ENCODE measurements around the gene RAB5IF. TPM values are rescaled to one million over a fixed set of nuclear protein-coding genes. Genes with fewer than 3 reads are reported as not detected.

RAB5IF gene
- total RNA-seq, 1 donor from 2014 or later = 65.2 TPM

DNA sequence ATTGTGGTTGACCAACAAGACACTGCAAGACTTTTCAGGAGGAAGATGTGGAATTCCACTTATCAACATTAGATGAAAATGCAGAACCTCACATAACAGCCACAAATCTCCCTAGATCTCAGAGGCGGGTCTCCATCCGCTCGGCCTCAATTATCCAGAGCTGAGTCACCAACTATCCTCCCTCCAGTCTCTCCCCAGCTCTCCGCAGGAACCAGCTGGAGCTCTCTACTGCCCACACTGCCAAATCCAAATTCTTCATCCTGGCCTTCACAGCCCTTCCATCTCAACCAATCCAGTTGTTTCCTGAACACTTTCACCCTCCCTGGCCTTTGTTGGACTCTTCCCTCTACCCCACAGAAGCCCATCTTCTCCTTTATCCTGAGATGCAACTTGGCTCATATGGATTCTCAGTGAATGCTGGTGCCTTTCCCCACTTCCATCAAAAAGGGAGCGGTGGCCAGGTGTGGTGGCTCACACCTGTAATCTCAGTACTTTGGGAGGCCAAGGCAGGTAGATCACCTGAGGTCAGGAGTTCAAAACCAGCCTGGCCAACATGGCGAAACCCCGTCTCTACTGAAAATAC lies 35.6 kb upstream of the RAB5IF start:
- no peaks in the 10 kb centered on the region for H3K36me3 Mint-ChIP-seq (ENCODE audit: unreplicated experiment)
- H3K4me1 Mint-ChIP-seq (ENCODE audit: unreplicated experiment) = peaks cover 27% of the 10 kb centered on the region
- DNase-seq (ENCODE audit: extremely low spot score, unreplicated experiment) = no peak
- TF ChIP-seq, protein P1, sequence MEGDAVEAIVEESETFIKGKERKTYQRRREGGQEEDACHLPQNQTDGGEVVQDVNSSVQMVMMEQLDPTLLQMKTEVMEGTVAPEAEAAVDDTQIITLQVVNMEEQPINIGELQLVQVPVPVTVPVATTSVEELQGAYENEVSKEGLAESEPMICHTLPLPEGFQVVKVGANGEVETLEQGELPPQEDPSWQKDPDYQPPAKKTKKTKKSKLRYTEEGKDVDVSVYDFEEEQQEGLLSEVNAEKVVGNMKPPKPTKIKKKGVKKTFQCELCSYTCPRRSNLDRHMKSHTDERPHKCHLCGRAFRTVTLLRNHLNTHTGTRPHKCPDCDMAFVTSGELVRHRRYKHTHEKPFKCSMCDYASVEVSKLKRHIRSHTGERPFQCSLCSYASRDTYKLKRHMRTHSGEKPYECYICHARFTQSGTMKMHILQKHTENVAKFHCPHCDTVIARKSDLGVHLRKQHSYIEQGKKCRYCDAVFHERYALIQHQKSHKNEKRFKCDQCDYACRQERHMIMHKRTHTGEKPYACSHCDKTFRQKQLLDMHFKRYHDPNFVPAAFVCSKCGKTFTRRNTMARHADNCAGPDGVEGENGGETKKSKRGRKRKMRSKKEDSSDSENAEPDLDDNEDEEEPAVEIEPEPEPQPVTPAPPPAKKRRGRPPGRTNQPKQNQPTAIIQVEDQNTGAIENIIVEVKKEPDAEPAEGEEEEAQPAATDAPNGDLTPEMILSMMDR (IDR thresholded peaks at IDR 0.05) = no peak
- no peaks in the 10 kb centered on the region for H3K27me3 Mint-ChIP-seq (ENCODE audit: unreplicated experiment)
- peaks cover 3% of the 10 kb centered on the region for H3K9me3 Mint-ChIP-seq (ENCODE audit: unreplicated experiment)
- H3K4me3 Mint-ChIP-seq (ENCODE audit: unreplicated experiment) = no peak overlapping the region
- H3K27ac Mint-ChIP-seq (ENCODE audit: unreplicated experiment) = peak overlapping the region; percentile 10

DNA sequence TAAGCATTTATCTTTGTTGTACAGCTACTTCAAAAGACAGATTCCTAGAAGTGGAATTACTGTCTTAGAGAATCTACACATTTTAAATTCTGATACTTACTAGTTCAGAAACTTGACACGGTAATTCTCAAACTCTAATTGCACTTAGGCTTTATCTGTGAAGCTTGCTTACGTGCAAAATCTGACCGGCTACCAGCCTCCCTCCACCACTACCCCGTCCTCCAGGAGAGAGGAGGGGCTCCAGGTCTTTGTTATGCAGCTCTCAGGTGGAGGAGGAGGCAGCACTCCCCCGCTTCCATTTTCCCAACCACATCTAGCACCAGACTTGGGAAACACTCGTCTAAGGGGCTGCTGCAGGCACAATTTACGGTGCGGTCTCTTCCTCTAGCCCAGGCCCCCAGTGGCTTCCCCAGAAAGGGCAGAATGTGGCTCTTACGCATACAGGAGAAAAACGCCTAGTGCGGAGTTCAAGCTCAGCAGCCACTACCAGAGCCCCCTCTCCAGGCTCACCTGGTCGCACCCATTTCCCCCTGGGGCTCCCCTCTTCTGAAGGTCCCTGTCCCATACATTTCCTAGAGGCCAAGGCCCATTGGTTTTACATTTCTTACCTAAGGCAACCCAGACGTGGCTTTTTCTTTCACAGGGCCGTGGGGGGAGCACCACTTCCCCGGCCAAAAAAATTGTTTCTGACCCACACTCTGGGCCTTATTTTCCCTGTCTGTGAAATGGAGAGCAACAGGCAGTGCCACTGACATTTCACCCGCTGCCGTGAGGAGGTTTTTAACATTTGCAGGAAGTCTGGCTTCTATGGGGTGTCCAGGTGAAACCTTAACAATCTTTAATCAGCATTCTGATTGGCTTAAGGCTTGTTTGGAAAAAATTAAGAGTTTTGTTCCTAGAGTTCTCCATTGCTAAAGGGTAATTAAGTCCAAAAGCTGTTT lies 33.7 kb upstream of the RAB5IF start:
- H3K4me3 Mint-ChIP-seq (ENCODE audit: unreplicated experiment) = peak overlapping the region; percentile 73
- H3K4me1 Mint-ChIP-seq (ENCODE audit: unreplicated experiment) = peaks cover 43% of the 10 kb centered on the region
- H3K9me3 Mint-ChIP-seq (ENCODE audit: unreplicated experiment) = no peaks in the 10 kb centered on the region
- H3K27me3 Mint-ChIP-seq (ENCODE audit: unreplicated experiment) = no peaks in the 10 kb centered on the region
- peak overlapping the region; percentile 91 for H3K27ac Mint-ChIP-seq (ENCODE audit: unreplicated experiment)
- DNase-seq (ENCODE audit: extremely low spot score, unreplicated experiment) = no peak
- H3K36me3 Mint-ChIP-seq (ENCODE audit: unreplicated experiment) = no peaks in the 10 kb centered on the region
- TF ChIP-seq, protein P1 (IDR thresholded peaks at IDR 0.05) = no peak

DNA sequence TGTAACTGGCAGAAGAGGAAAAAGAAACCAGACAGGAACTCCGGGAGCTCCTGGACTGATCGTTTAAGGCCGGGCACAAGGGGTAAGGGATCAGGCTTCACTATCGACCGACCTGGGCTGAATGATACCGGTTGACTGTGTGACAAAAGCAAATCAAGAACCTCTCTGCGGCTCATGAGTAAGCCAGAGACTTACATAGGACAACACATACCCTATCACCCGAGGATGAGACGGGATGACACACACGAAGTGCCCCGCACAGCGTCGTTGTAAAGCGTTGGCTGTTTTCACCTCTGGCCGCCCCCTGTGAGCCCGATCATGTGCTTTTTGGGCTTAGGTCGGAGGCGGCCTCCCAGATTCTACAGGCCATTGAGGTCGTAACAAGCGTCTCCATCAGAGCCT lies 32.9 kb upstream of the RAB5IF start:
- H3K4me3 Mint-ChIP-seq (ENCODE audit: unreplicated experiment) = peak overlapping the region; percentile 73
- no peaks in the 10 kb centered on the region for H3K27me3 Mint-ChIP-seq (ENCODE audit: unreplicated experiment)
- peak overlapping the region; percentile 91 for H3K27ac Mint-ChIP-seq (ENCODE audit: unreplicated experiment)
- H3K36me3 Mint-ChIP-seq (ENCODE audit: unreplicated experiment) = no peaks in the 10 kb centered on the region
- TF ChIP-seq, protein P1 (IDR thresholded peaks at IDR 0.05) = no peak
- no peak for DNase-seq (ENCODE audit: extremely low spot score, unreplicated experiment)
- H3K4me1 Mint-ChIP-seq (ENCODE audit: unreplicated experiment) = peaks cover 43% of the 10 kb centered on the region
- H3K9me3 Mint-ChIP-seq (ENCODE audit: unreplicated experiment) = no peaks in the 10 kb centered on the region

DNA sequence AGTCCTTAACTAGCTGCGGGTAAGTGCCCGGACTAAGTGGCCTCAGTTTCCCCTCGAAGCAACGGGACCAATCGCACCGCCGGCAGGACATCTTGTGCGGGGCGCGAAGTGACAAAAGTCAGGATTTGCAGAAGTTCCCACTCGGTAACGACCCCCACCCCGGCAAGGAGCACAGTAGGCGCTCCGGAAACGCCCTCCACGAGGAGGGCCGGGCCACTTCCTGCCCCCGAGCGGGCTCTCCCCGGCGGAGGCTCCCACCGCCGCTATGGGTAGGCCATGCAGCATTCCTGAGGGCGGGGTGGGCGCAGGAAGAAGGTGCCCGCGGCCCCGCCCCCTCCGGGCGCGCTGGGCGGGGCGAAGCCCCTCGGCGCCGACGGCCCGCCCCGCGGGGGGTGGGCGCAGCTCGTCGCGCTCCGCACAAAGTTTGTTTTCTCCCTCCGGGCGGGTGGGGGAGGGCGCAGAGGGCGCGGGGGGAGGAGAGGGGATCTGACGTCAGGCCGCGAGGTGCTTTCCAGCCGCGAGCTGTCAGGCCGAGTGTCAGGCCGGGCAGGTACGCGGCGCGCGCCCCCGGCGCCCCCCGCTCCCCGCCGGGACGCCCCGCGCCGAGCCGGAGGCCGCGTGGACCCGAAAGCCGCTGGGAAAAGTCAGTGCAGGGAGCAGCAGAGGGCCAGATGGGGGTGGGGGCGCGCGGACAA lies 32.3 kb upstream of the RAB5IF start, which contains the start of gene TGIF2:
Gene TGIF2, plus strand, starts transcription at position 495 of the 695 bp plus-strand sequence. CDS start 5,178 bp downstream, outside the sequence.
- Mint-ChIP-seq H3K4me1 (ENCODE audit: unreplicated experiment) (peaks cover 43% of the 10 kb centered on the region), H3K27me3 (ENCODE audit: unreplicated experiment) (no peaks in the 10 kb centered on the region), H3K4me3 (ENCODE audit: unreplicated experiment) (peak within 1 kb of the TSS; percentile 89), H3K27ac (ENCODE audit: unreplicated experiment) (peak within 1 kb of the TSS; percentile 91), H3K36me3 (ENCODE audit: unreplicated experiment) (no peaks in the 10 kb centered on the region), H3K9me3 (ENCODE audit: unreplicated experiment) (no peaks in the 10 kb centered on the region)
- DNase-seq (ENCODE audit: extremely low spot score, unreplicated experiment) = peak; percentile 96
- TF ChIP-seq, protein P1 (IDR thresholded peaks at IDR 0.05) = no peak

Data from osteocyte (in vitro differentiated cells).